Activated CD8-positive, alpha-beta memory T cell treated with anti-CD3 and anti-CD28 coated beads for 48 hours (primary cell): Measurements from ENCODE around the gene MRPL33.

Experiments
- DNase-seq, 3 experiments: peaks; one replicate each; pipeline ENCODE4 v3.0.0-alpha.2; 2020; ENCODE audit warnings: low read depth in 2 of 3, low spot score in 2 of 3

Gene MRPL33

DNA sequence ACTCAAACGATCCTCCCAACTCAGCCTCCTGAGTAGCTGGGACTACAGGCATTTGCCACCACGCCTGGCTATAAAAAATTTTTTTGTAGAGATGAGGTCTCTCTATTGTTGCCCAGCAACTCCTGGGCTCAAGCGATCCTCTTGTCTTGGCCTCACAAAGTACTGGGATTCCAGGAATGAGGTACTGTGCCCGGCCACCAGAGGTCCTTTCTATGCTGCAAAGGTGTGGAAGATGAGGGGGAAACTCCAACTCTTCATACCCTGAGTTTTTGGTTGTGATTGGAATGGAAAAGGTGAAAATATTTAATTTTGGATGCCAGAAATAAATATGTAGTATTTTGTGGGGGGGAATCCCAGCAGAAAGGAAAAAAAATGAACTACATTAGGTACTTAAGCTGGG, 36.0 kb downstream of the MRPL33 start:
- no peak for DNase-seq

- DNase-seq: no peak
These were observed 36.9 kb downstream of the MRPL33 start for GRCh38 chr2:27808418-27808817.

DNA sequence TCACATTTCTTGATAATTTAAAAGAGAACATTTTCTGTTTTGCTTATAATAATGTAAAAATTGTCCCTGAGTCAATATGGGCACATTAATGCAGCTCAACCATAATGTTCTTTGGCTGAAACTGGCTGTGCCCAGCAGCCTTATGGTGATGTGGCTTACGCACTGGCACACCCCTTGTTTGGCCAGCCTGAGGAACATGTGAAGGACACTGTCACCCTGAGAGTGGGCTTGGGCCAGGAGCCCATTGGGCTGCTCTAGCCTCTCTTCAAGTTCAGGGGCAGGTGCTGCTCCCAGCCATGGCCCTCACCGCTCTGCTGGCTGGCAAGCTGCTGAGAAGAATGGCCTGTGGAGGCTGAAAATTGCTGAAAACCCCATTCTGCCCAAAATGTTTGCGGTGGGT, 37.5 kb downstream of the MRPL33 start:
- DNase-seq: no peak

GRCh38 chr2:27809761-27810241, 38.3 kb downstream of the MRPL33 start:
- DNase-seq: no peak

- DNase-seq: no peak
These were observed 38.9 kb downstream of the MRPL33 start for GRCh38 chr2:27810455-27810854.

GRCh38 chr2:27811768-27812167, 40.2 kb downstream of the MRPL33 start:
- DNase-seq: no peak

GRCh38 chr2:27814758-27815157, 43.2 kb downstream of the MRPL33 start:
- DNase-seq: no peak

- DNase-seq: no peak
These were observed 44.4 kb downstream of the MRPL33 start for GRCh38 chr2:27815860-27816438.

GRCh38 chr2:27822049-27822448, 50.5 kb downstream of the MRPL33 start:
- no peak for DNase-seq

- no peak for DNase-seq
These were observed 51.6 kb downstream of the MRPL33 start for GRCh38 chr2:27823135-27823534.

DNA sequence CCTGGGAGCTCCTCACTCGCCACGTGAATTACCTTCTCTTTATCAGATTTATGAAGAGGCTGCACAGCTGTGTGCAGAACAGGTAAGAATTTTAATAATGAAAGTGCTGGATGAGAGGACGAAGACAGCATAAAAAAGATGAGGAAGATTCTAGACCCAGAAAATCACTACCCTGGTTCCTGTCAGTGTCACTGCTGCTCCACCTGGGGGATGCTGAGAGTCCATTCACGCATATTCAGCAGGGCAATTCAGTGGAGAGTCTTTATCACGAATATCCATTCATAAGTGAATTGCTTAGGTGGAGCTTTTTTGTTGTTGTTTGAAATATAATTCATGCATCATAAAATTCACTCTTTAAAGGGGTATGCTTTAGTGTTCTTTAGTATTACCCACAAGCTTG, 52.0 kb downstream of the MRPL33 start:
- no peak for DNase-seq

- DNase-seq: no peak
These were observed 52.9 kb downstream of the MRPL33 start for GRCh38 chr2:27824401-27824800.

GRCh38 chr2:27828305-27828704, 56.8 kb downstream of the MRPL33 start:
- DNase-seq: no peak
